H1 (cell line): ENCODE measurements around the gene ITGB8. TPM values are rescaled to one million over a fixed set of nuclear protein-coding genes. Genes with fewer than 3 reads are reported as not detected.

ENCODE experiments used
- MAFK ChIP-seq: IDR thresholded peaks from 2 replicates; pipeline ENCODE4 v1.6.1; 2012; ENCODE audit warnings: low read depth, mild to moderate bottlenecking, improper control_type of control experiment, low read length
- polyA plus RNA-seq, 7 experiments: library from polyadenylated mRNA; depleted of rRNA in 3 of 7; stranded (reverse) in 5 of 7; unstranded in 2 of 7; fragments of >200 nt in 5 of 7; fragments of 200-250 nt in 2 of 7; gene quantifications; 1 replicate in 5 of 7; 2 replicates in 1 of 7; 4 replicates in 1 of 7; pipeline versions ENCODE4 v1.2.1 to v1.2.3, GENCODE V29; 2011 to 2013; ENCODE audit warnings: missing spikeins in 2 of 7, mixed read lengths in 2 of 7
- total RNA-seq: library from RNA; stranded (reverse); fragmentation: NEBNext Ultra II Directional; extraction: Animal tissue kit (Norgen Biotek cat#: 25700); gene quantifications from 2 replicates; pipeline ENCODE4 v1.2.1, GENCODE V29; 2021

ITGB8 gene
- total and polyA plus RNA-seq, 2 of the 8 experiments (the other 6 are each of a cell fraction or from before 2014, with no cell fraction given), result 1.2 to 3.6 TPM

DNA sequence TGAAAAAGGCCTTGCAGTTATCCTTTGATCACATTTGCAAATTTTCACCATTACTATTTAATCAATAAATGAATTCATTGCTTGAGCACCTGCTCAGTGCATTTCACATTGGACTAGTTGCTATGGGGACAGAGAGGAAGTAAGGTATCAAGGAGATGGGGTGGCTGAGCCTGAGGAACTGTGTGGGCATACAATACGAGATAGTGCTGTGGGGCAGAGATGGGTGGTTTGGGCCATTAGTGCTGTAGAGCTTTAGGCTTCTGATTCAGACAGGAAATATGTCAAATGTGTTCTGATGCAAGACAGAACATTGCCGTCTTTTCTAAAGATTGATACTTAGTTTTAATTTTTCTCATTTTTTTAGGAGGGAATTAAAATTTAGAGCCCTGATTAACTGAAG, 13.2 kb downstream of the ITGB8 start (continued):
- no peak for TF ChIP-seq MAFK
